Neural progenitor cell (in vitro differentiated cells): ENCODE measurements around the gene SLC2A13. TPM values are rescaled to one million over a fixed set of nuclear protein-coding genes. Genes with fewer than 3 reads are reported as not detected.
"Not testable (repeated sequence)": the region's sequence is repeated elsewhere in the genome, so short reads cannot be mapped to it uniquely, and the experiment has no call there.

Source experiments
- DNase-seq: peaks from one replicate; pipeline ENCODE4 v3.0.0-alpha.2; 2016; ENCODE audit warnings: low spot score
- H2AFZ ChIP-seq: fragments of 200-600 bp; sonication (generic); replicated peaks from 2 replicates; pipeline ENCODE4 v1.6.1; 2016; ENCODE audit warnings: antibody characterized with exemption
- H3F3A ChIP-seq: fragments of 200-600 bp; sonication (generic); 2 replicates; pipeline ENCODE4 v1.6.1; 2016; ENCODE audit warnings: antibody characterized with exemption, low read depth
- H3K27ac ChIP-seq: fragments of 200-600 bp; sonication (generic); 2 replicates; pipeline ENCODE4 v1.5.1; 2016; ENCODE audit warnings: mild to moderate bottlenecking
- H3K27me3 ChIP-seq: fragments of 200-600 bp; sonication (generic); 2 replicates; pipeline ENCODE4 v1.6.1; 2016; ENCODE audit warnings: mild to moderate bottlenecking, moderate library complexity
- H3K36me3 ChIP-seq: fragments of 200-600 bp; sonication (generic); 2 replicates; pipeline ENCODE4 v1.5.1; 2016
- H3K4me1 ChIP-seq: fragments of 200-600 bp; sonication (generic); 2 replicates; pipeline ENCODE4 v1.6.1; 2016; ENCODE audit warnings: mixed run types
- H3K4me2 ChIP-seq: fragments of 200-600 bp; sonication (generic); 2 replicates; pipeline ENCODE4 v1.6.1; 2016
- H3K4me3 ChIP-seq: fragments of 200-600 bp; sonication (generic); 2 replicates; pipeline ENCODE4 v1.5.1; 2016
- H3K79me2 ChIP-seq: fragments of 200-600 bp; sonication (generic); 2 replicates; pipeline ENCODE4 v1.6.1; 2016; ENCODE audit warnings: low read depth
- H3K9ac ChIP-seq: fragments of 200-600 bp; sonication (generic); 2 replicates; pipeline ENCODE4 v1.6.1; 2016
- H3K9me3 ChIP-seq: fragments of 200-600 bp; sonication (generic); 2 replicates; pipeline ENCODE4 v1.5.1; 2016; ENCODE audit warnings: low read depth
- H4K20me1 ChIP-seq: fragments of 200-600 bp; sonication (generic); 2 replicates; pipeline ENCODE4 v1.6.1; 2016; ENCODE audit warnings: low read depth
- H3K27ac Mint-ChIP-seq: 3 replicates; pipeline ENCODE4 v1.8.0; 2021; ENCODE audit warnings: mixed read lengths
- H3K27me3 Mint-ChIP-seq: 2 replicates; pipeline ENCODE4 v1.8.0; 2022; ENCODE audit warnings: low read depth, mild to moderate bottlenecking, inconsistent platforms, moderate library complexity, mixed read lengths; ENCODE audit not compliant: insufficient read depth
- H3K36me3 Mint-ChIP-seq: 3 replicates; pipeline ENCODE4 v1.8.0; 2021; ENCODE audit warnings: mixed read lengths
- H3K4me1 Mint-ChIP-seq: 3 replicates; pipeline ENCODE4 v1.8.0; 2021; ENCODE audit warnings: mixed read lengths
- H3K4me3 Mint-ChIP-seq: 3 replicates; pipeline ENCODE4 v1.8.0; 2021; ENCODE audit warnings: mild to moderate bottlenecking, moderate library complexity, mixed read lengths
- H3K9me3 Mint-ChIP-seq: 3 replicates; pipeline ENCODE4 v1.8.0; 2020; ENCODE audit warnings: mixed read lengths
- CTCF ChIP-seq: fragments of 200-600 bp; sonication (generic); IDR thresholded peaks from 2 replicates; pipeline ENCODE4 v1.5.1; 2017; ENCODE audit warnings: antibody characterized with exemption, mild to moderate bottlenecking
- EZH2 ChIP-seq: fragments of 200-600 bp; sonication (generic); IDR thresholded peaks from 2 replicates; pipeline ENCODE4 v1.6.1; 2017; ENCODE audit warnings: antibody characterized with exemption, mild to moderate bottlenecking, moderate library complexity
- EZH2phosphoT487 ChIP-seq: fragments of 200-600 bp; sonication (generic); IDR thresholded peaks from 2 replicates; pipeline ENCODE4 v1.6.1; 2017; ENCODE audit warnings: antibody characterized with exemption
- total RNA-seq: library from RNA; depleted of rRNA; stranded (reverse); fragments of >200 nt; gene quantifications from 2 replicates; pipeline ENCODE4 v1.2.3, GENCODE V29; 2015; ENCODE audit warnings: low replicate concordance

SLC2A13 gene
- total RNA-seq, 1 donor from 2014 or later, result 11.1 TPM

DNA sequence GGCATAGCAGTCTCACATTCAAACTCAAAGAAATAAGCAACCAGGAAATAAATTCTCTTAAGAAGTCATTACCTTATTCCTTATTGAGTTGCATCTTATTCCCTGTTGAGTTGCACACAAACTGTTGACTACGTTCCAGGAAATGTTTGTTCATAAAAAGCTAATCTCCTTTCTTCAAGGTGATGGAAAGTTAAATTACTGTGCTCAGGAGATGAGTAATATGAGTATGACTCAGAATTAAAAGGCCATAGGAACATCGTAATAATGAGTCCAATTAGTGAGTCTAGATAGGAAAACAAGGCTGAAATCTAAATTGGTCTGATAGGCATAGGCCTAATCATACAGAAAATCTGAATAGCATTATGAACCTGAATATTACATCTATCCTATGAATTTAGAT, 203.1 kb downstream of the SLC2A13 start:
- no peak for DNase-seq
- Histone ChIP-seq H3K27me3 (no peaks in the 10 kb centered on the region), H2AFZ (no peak overlapping the region), H3F3A (no peaks in the 10 kb centered on the region), H3K9ac (no peak overlapping the region), H3K4me1 (no peaks in the 10 kb centered on the region), H3K36me3 (no peaks in the 10 kb centered on the region), H3K79me2 (no peaks in the 10 kb centered on the region), H3K4me2 (no peak overlapping the region), H4K20me1 (no peaks in the 10 kb centered on the region), H3K9me3 (no peaks in the 10 kb centered on the region), H3K27ac (no peak overlapping the region), H3K4me3 (no peak overlapping the region)
- Mint-ChIP-seq H3K9me3 (no peaks in the 10 kb centered on the region), H3K27me3 (no peaks in the 10 kb centered on the region), H3K4me1 (peaks cover 13% of the 10 kb centered on the region), H3K4me3 (no peak overlapping the region), H3K27ac (no peak overlapping the region), H3K36me3 (no peaks in the 10 kb centered on the region)
- TF ChIP-seq EZH2phosphoT487 (no peak), EZH2 (no peak), CTCF (no peak)

DNA sequence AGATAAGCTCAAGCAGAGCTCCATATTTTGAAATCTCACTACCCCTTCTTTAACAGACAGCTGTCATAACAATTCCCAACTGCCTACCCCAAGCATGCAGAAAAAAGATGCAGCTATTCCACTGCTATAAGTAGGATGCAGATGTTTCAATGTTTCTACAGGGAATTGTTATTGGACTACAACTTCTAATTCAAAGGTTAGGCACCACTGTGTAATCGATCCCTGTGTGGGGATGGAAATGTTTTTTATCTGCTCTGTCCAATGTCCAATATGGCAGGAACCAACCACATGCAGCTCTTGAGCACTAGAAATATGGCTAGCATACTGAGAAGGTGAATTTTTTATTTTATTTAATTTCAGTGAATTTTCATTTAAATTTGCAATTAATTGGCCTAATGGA, 208.6 kb downstream of the SLC2A13 start:
- no peak overlapping the region for H3K27ac ChIP-seq
- H3K79me2 ChIP-seq, result no peaks in the 10 kb centered on the region
- H3K4me2 ChIP-seq, result no peak overlapping the region
- Mint-ChIP-seq H3K4me1 (no peaks in the 10 kb centered on the region), H3K4me3 (no peak overlapping the region), H3K36me3 (no peaks in the 10 kb centered on the region), H3K9me3 (no peaks in the 10 kb centered on the region), H3K27me3 (no peaks in the 10 kb centered on the region), H3K27ac (no peak overlapping the region)
- no peaks in the 10 kb centered on the region for H3K9me3 ChIP-seq
- H3F3A ChIP-seq, result peaks cover 18% of the 10 kb centered on the region
- DNase-seq, result no peak
- H3K27me3 ChIP-seq, result no peaks in the 10 kb centered on the region
- no peak overlapping the region for H2AFZ ChIP-seq
- no peaks in the 10 kb centered on the region for H3K36me3 ChIP-seq
- H3K4me1 ChIP-seq, result no peaks in the 10 kb centered on the region
- no peak for TF ChIP-seq EZH2phosphoT487
- no peak for TF ChIP-seq CTCF
- TF ChIP-seq EZH2, result no peak
- H3K9ac ChIP-seq, result no peak overlapping the region
- H4K20me1 ChIP-seq, result no peaks in the 10 kb centered on the region
- no peak overlapping the region for H3K4me3 ChIP-seq

- H3K9me3 Mint-ChIP-seq, H3K27me3 Mint-ChIP-seq, DNase-seq, H3K4me2 ChIP-seq, H3K4me3 Mint-ChIP-seq, H3K4me1 ChIP-seq, H2AFZ ChIP-seq, H3K36me3 Mint-ChIP-seq, H3K27me3 ChIP-seq, H4K20me1 ChIP-seq, H3K79me2 ChIP-seq, H3K27ac ChIP-seq, H3K27ac Mint-ChIP-seq, H3K4me1 Mint-ChIP-seq, H3K9ac ChIP-seq, H3K36me3 ChIP-seq, H3K4me3 ChIP-seq, H3K9me3 ChIP-seq: not testable (repeated sequence)
- peaks cover 18% of the 10 kb centered on the region for H3F3A ChIP-seq
Measured at GRCh38 chr12:39893388-39893787, 212.5 kb downstream of the SLC2A13 start.

GRCh38 chr12:39892146-39892545, 213.7 kb downstream of the SLC2A13 start:
- no peaks in the 10 kb centered on the region for H3K4me1 Mint-ChIP-seq
- no peaks in the 10 kb centered on the region for H3K36me3 Mint-ChIP-seq
- no peaks in the 10 kb centered on the region for H3K4me1 ChIP-seq
- no peak for DNase-seq
- H3K27ac Mint-ChIP-seq, result no peak overlapping the region
- TF ChIP-seq EZH2phosphoT487 (no peak), CTCF (no peak), EZH2 (no peak)
- H3K36me3 ChIP-seq, result no peaks in the 10 kb centered on the region
- H2AFZ ChIP-seq, result no peak overlapping the region
- H3K27me3 ChIP-seq, result no peaks in the 10 kb centered on the region
- no peaks in the 10 kb centered on the region for H3K9me3 ChIP-seq
- H3K9ac ChIP-seq, result no peak overlapping the region
- no peak overlapping the region for H3K4me2 ChIP-seq
- no peaks in the 10 kb centered on the region for H3K79me2 ChIP-seq
- H3K9me3 Mint-ChIP-seq, result no peaks in the 10 kb centered on the region
- no peaks in the 10 kb centered on the region for H3K27me3 Mint-ChIP-seq
- H3K4me3 ChIP-seq, result no peak overlapping the region
- no peaks in the 10 kb centered on the region for H4K20me1 ChIP-seq
- peaks cover 18% of the 10 kb centered on the region for H3F3A ChIP-seq
- H3K4me3 Mint-ChIP-seq, result no peak overlapping the region
- H3K27ac ChIP-seq, result no peak overlapping the region
